Dendritic cell treated with granulocyte-macrophage colony-stimulating factor and Interleukin-4, amounts not matched to agents 40 ng/mL and 50 ng/mL, for 4 days (primary cell): Measurements from ENCODE around the gene ZFAND5.

ENCODE experiments used
- H3K27ac Mint-ChIP-seq: one replicate; pipeline ENCODE4 v1.8.0; 2022; ENCODE audit warnings: mild to moderate bottlenecking, mixed read lengths
- H3K27me3 Mint-ChIP-seq: one replicate; pipeline ENCODE4 v1.8.0; 2022; ENCODE audit warnings: mild to moderate bottlenecking, mixed read lengths
- H3K36me3 Mint-ChIP-seq: one replicate; pipeline ENCODE4 v1.8.0; 2022; ENCODE audit warnings: low read depth, mixed read lengths
- H3K4me1 Mint-ChIP-seq: one replicate; pipeline ENCODE4 v1.8.0; 2022; ENCODE audit warnings: low read depth, mixed read lengths
- H3K4me3 Mint-ChIP-seq: one replicate; pipeline ENCODE4 v1.8.0; 2022; ENCODE audit warnings: mild to moderate bottlenecking, moderate library complexity, mixed read lengths
- H3K9me3 Mint-ChIP-seq: one replicate; pipeline ENCODE4 v1.8.0; 2022; ENCODE audit warnings: mixed read lengths
- intact Hi-C: fragments of 100-400 bp; cut with micrococcal nuclease; formaldehyde crosslinking; loops from one replicate; pipeline ENCODE4 v1.15.0; 2022

ZFAND5 gene, protein sequence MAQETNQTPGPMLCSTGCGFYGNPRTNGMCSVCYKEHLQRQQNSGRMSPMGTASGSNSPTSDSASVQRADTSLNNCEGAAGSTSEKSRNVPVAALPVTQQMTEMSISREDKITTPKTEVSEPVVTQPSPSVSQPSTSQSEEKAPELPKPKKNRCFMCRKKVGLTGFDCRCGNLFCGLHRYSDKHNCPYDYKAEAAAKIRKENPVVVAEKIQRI

DNA sequence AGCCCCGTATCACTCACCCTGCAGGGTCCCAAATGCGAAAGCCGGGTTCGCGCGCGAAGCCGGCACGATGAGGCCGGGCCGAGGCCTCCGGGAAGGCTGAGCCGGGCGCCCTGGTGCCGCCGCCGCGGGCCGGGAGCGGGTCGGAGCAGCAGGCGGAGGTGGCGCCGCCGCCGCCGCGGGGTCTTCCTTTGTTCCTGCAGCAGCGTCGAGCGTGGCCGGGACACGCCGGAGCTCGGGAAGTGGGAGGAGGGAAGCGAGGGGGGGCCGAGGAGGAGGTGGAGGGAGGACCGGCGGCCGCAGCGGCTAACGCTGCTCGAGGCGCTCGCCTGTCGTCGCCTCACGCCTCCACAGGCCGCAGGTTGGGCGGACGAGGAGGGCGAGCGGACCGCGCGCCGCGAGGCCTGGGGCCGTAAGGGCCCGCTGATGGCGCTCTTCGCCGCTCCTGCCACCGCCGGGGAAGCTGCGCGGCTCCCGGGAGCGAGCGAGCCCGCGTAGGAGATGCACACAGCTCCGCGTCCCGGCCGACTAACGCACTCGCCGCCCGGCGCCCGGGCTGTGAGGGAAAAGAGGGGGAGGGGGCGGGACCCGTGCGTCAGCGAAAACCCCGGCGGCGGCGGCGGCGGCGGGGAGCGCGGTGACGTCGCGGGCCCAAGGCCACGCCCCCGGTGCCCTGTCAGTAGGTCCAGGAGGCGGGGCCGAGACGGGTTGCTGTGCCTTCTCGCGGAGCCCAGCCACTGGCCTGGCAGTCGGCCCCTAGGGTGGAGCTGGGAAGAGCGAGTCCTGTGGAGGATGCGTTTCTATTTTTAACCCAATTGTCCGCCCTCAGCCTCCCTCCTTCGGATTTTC lies at the start of gene ZFAND5:
TSS of gene ZFAND5 (minus strand) at position 530 of the 846 bp plus-strand sequence. CDS start 4,430 bp downstream, outside the sequence.
- peaks cover 16% of the 10 kb centered on the region for H3K4me1 Mint-ChIP-seq
- H3K27ac Mint-ChIP-seq, result peak within 1 kb of the TSS; percentile 97
- no peaks in the 10 kb centered on the region for H3K9me3 Mint-ChIP-seq
- H3K4me3 Mint-ChIP-seq, result peak within 1 kb of the TSS; percentile 76
- intact Hi-C loops, result loop anchor here (2.0 to 5.0 kb wide), 4 partner anchors 60 to 177 kb away; no protein-coding TSS in a partner anchor
- H3K27me3 Mint-ChIP-seq, result no peaks in the 10 kb centered on the region
- peaks cover 52% of the 10 kb centered on the region for H3K36me3 Mint-ChIP-seq

DNA sequence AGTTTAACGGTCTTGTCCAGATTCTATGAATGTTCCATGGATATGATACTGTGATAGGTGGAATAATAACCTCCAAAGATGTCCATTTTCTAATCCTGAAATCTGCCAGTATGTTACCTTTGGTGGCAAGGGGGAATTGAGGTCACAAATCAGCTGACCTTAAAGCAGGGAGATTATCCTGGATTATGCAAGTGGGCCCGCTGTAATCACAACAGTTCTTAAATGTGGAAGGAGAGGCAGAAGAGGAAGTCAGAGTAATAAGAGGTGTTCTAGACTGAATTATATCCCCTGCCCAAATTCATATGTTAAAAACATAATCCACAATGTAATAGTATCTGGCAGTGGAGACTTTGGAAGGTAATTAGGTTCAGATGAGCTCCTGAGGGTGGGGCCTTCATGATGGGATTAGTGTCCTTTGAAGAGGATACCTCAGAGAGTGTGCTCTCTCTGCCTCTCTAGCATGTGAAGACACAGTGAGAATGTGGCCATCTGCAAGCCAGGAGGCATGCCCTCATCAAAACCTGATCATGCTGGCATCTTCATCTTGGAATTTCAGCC lies 47.6 kb upstream of the ZFAND5 start:
- Mint-ChIP-seq H3K27ac (peak overlapping the region; percentile 62), H3K9me3 (no peaks in the 10 kb centered on the region), H3K4me1 (peaks cover 18% of the 10 kb centered on the region), H3K4me3 (no peak overlapping the region), H3K36me3 (no peaks in the 10 kb centered on the region), H3K27me3 (no peaks in the 10 kb centered on the region)
- intact Hi-C loops, result no loop called here

DNA sequence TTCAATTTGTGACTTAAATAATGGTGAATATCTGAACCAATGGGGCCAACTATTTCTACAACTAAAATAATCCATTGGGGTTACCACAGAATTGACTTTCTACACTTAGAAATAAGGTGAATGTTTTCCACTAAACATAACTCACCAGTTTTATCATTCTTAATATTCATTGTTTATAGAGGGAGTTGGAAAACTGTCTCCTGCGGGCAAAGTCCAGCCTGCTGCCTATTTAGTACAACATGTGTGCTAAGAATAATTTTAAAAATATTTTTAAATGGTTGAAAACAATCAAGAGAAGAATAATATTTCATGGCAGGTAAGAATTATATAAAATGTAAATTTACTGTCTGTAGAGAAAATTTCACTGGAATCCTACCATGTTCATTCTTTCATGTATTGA lies 45.2 kb upstream of the ZFAND5 start:
- no peak overlapping the region for H3K27ac Mint-ChIP-seq
- no peak overlapping the region for H3K4me3 Mint-ChIP-seq
- no peaks in the 10 kb centered on the region for H3K27me3 Mint-ChIP-seq
- intact Hi-C loops, result no loop called here
- H3K9me3 Mint-ChIP-seq, result no peaks in the 10 kb centered on the region
- peaks cover 23% of the 10 kb centered on the region for H3K4me1 Mint-ChIP-seq
- no peaks in the 10 kb centered on the region for H3K36me3 Mint-ChIP-seq

DNA sequence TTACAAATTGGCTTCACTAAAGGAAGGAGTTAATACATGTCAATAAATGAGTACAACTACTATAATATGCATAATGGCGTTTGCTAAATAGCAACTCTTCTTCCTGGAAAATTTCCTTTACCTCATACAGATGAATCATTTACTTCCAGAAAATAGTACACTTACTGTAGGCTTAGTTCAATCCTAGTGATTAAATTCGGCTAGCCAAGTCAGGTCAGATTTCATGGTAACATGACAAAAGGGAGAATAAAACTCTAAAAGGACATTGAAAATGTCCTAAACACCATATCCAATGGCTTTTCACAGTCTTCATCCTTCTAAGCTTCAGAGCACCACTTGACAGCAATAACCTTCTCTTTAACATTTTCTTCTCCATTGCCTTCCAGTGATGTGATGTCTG lies 42.1 kb upstream of the ZFAND5 start:
- H3K27me3 Mint-ChIP-seq, result no peaks in the 10 kb centered on the region
- intact Hi-C loops, result no loop called here

DNA sequence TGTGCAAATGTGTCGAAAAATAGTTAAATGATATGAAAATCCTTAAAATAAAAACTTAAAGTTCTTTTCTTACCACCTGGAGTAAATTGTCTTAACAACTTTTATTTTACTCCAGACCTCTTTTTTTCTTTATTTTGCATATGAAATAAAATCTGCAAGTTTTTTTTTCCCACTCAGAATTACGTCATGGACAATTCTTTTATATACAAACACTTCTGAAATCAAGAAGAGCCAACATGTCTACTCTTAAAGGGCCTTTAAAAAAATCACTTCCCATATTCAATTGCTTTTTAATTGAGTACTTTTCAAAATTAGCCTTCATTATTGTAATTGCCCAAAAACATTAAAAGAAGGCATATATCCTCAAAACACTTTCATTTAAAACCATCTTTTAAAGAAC lies 37.7 kb upstream of the ZFAND5 start:
- Mint-ChIP-seq H3K4me3 (no peak overlapping the region), H3K4me1 (peaks cover 17% of the 10 kb centered on the region), H3K27me3 (no peaks in the 10 kb centered on the region), H3K9me3 (no peaks in the 10 kb centered on the region), H3K36me3 (no peaks in the 10 kb centered on the region), H3K27ac (no peak overlapping the region)
- intact Hi-C loops, result no loop called here

More for the DNA sequence above, 42.1 kb upstream of the ZFAND5 start:
- Mint-ChIP-seq H3K4me3 (no peak overlapping the region), H3K4me1 (peaks cover 13% of the 10 kb centered on the region), H3K27ac (no peak overlapping the region), H3K9me3 (no peaks in the 10 kb centered on the region), H3K36me3 (no peaks in the 10 kb centered on the region)

DNA sequence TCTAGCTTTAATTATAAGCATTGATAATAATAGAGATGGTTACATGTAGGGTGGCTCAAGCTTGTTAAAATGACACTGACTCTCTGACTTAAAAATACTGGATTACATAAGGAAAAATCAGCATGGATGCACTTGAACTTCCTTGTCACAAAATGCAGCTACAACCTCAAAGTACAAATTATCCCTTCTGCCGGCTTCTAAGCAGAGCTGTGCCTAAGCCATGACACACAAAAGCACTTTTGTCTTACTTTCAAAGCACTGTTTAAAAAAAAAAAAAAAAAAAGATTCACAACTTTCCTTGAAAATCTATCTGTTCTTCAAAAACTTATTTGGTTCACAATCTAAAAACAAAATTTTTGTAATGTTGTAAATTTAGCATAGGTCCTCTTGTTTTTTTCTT lies 36.4 kb upstream of the ZFAND5 start:
- Mint-ChIP-seq H3K27me3 (no peaks in the 10 kb centered on the region), H3K36me3 (no peaks in the 10 kb centered on the region), H3K4me1 (peaks cover 14% of the 10 kb centered on the region), H3K27ac (no peak overlapping the region), H3K4me3 (no peak overlapping the region), H3K9me3 (no peaks in the 10 kb centered on the region)
- intact Hi-C loops, result no loop called here

DNA sequence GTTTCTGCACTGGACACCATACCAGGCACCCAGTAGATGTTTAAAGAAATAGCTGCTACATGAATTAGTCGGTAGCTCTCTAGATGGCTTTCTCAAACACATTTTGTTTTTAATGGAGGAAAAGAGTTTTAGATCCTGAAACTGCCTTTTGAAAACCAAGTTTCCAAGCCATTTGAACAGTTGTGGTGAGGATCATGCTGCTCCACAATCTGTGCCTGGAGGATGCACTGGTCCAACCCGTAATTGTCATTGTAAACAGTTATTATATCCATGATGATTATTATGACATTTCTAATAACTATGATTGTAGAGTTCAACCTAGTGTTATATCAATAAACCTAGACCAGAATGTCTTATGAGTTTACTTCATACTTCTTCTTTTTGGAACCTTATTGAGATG lies 35.9 kb upstream of the ZFAND5 start:
- H3K9me3 Mint-ChIP-seq, result no peaks in the 10 kb centered on the region
- no peak overlapping the region for H3K4me3 Mint-ChIP-seq
- intact Hi-C loops, result no loop called here
- H3K27me3 Mint-ChIP-seq, result no peaks in the 10 kb centered on the region
- H3K36me3 Mint-ChIP-seq, result no peaks in the 10 kb centered on the region
- H3K4me1 Mint-ChIP-seq, result peaks cover 18% of the 10 kb centered on the region
- no peak overlapping the region for H3K27ac Mint-ChIP-seq

DNA sequence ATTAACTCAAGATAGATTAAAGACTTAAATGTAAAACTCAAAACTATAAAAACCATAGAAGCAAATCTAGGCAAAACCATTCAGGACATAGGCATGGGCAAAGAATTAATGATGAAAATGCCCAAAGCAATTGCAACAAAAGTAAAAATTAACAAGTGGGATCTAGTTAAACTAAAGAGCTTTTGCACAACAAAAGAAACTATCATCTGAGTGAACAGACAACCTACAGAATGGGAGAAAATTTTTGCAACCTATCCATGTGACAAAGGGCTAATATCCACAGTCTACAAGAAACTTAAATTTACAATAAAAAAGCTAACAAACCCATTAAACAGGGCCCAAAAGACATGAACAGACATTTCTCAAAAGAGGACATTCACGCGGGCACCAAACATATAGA lies 34.4 kb upstream of the ZFAND5 start:
- Mint-ChIP-seq H3K27me3 (no peaks in the 10 kb centered on the region), H3K27ac (no peak overlapping the region), H3K9me3 (no peaks in the 10 kb centered on the region), H3K36me3 (no peaks in the 10 kb centered on the region), H3K4me3 (no peak overlapping the region), H3K4me1 (peaks cover 13% of the 10 kb centered on the region)
- intact Hi-C loops, result no loop called here

DNA sequence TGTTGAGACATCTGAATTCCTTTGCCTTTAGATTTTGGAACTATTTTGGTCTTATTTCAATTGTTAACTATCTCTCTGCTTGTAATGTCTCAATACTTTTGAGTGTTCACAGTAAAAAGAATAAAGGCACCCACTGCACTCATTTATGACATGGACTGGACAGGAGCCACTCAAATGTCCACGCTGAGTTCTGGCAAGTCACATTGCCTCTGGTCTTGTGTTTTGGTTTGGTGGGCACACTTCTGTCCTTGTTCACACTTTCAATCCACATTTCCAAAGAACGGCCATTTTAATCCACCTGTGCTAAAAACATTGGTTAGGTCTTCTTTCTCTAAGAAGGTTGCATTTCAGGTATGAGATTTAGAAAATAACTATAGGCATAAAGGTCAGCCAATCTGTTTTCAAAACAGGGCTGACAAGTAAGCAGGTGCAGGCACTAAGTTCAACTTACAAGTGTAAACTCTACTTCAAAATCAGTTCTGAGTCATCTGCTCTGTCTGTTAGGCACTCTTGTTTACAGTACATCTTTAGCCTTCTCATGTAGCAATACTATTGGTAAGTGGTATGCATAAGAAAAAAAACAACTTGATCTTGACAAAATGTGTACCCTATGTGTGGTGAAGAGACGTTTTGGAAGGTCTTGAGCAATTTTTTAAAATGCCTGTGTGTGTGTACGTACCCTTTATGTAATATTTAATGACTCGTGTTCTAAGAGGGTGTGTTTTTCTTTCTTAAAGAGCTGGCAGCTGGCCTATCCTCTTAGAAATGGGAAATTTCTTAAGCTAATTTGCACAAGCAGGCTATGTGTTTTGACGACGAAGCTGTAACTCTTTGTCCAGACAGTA lies 31.5 kb upstream of the ZFAND5 start:
- Mint-ChIP-seq H3K36me3 (no peaks in the 10 kb centered on the region), H3K4me3 (no peak overlapping the region), H3K27ac (no peak overlapping the region), H3K27me3 (no peaks in the 10 kb centered on the region), H3K4me1 (peaks cover 18% of the 10 kb centered on the region), H3K9me3 (no peaks in the 10 kb centered on the region)
- intact Hi-C loops, result no loop called here

DNA sequence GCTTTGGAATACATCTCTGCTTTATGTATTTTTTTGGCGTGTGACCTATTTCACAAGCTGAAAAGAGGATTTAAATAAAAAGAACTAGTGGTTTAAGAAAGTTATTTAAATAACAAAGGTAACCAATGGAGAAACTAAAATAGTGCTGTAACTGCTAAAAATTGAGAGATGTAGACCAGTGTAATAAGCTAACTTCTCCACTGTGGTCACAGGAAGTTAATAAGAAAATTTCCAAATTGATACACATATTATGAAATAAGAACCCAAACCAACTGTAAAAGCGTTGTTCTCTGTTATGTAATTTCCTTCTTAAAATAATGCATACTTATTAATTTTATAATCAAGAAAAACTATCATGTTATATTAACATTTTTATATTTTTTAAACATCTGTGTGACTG lies 29.1 kb upstream of the ZFAND5 start:
- no peak overlapping the region for H3K4me3 Mint-ChIP-seq
- H3K27ac Mint-ChIP-seq, result no peak overlapping the region
- intact Hi-C loops, result no loop called here
- H3K36me3 Mint-ChIP-seq, result no peaks in the 10 kb centered on the region
- peaks cover 18% of the 10 kb centered on the region for H3K4me1 Mint-ChIP-seq
- H3K9me3 Mint-ChIP-seq, result no peaks in the 10 kb centered on the region
- no peaks in the 10 kb centered on the region for H3K27me3 Mint-ChIP-seq

DNA sequence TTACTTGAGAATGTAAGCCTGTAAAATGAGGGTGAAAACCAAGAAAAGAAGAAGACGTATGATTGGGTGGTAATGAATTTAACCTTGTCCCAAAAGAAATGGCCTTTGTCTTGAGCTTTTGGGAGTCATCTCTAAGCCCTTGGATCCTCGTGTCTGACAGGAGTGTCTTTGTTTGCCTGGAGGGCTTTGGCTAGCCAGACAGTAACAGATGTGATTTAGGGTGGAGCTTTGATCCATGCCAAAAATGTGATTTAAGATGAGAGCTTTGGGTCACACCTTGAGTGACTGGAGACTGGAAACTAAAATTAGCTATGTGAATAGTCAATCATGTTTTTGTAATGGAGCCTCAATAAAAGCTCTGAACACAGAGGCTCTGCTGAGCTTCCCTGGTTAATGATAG lies 25.9 kb upstream of the ZFAND5 start:
- H3K4me3 Mint-ChIP-seq, result no peak overlapping the region
- H3K9me3 Mint-ChIP-seq, result no peaks in the 10 kb centered on the region
- H3K4me1 Mint-ChIP-seq, result peaks cover 5% of the 10 kb centered on the region
- no peaks in the 10 kb centered on the region for H3K27me3 Mint-ChIP-seq
- no peaks in the 10 kb centered on the region for H3K36me3 Mint-ChIP-seq
- intact Hi-C loops, result no loop called here
- H3K27ac Mint-ChIP-seq, result no peak overlapping the region

DNA sequence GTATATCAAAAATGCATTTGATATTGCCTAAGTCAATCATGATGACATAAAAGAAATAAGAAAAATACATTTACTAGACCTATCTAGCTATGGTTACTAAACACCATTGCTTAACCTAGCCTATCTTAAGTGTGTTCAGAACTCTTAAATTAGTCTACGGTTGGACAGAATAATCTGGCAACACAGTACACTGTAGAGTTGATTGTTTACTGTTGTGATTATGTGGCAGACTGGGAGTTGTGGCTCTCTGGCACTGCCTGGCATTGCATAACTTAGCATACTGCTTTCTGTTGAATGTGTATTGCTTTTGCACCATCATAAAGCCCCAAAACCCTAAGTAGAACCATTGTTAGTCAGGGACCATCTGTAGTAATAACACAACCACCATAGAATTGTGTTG lies 21.2 kb upstream of the ZFAND5 start:
- intact Hi-C loops, result no loop called here
- Mint-ChIP-seq H3K36me3 (no peaks in the 10 kb centered on the region), H3K27me3 (no peaks in the 10 kb centered on the region), H3K4me3 (no peak overlapping the region), H3K9me3 (no peaks in the 10 kb centered on the region), H3K4me1 (peaks cover 5% of the 10 kb centered on the region), H3K27ac (no peak overlapping the region)

DNA sequence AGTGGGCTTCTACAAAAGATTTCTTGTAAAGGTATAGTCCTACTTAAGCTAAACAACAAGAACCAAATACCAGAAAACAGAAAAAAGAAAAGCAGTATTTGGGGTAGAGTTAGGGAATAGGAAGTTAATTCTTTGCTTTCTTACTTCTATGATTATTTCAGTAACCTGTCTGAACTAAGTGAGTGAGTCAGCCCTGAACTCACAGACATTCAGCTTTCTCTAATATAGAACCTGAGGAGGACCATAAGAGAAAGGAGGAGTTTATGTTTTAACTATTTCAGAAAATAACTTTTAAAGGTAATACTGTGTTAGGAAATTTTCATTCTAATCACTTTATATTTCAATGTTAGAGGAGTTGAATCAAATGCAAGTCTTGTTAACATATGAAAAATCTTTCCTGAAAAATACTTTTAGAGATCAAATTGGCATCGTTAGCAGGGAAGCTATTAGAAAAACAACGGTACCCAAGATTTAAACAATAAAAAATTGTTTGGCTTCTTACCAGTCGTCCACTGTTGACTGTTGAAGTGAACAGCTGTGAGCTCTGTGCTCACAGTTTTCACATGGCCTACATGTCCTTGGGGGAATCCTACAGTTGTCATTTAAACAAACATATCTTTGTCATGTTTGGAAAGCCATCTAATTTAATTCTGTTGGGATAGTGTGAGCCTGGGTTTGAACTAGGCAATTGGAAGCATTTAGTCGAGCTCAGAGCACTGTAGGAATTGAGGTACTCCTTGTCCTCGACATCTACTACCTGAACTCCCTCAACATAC lies 19.9 kb upstream of the ZFAND5 start:
- Mint-ChIP-seq H3K36me3 (no peaks in the 10 kb centered on the region), H3K27ac (no peak overlapping the region), H3K4me1 (peaks cover 5% of the 10 kb centered on the region), H3K4me3 (no peak overlapping the region), H3K27me3 (no peaks in the 10 kb centered on the region), H3K9me3 (no peaks in the 10 kb centered on the region)
- intact Hi-C loops, result no loop called here
